Measurements from ENCODE around the gene CHRM2.

Gene CHRM2

GRCh38 chr7:136897676-136898075 lies 29.2 kb downstream of the CHRM2 start:
- DNase-seq: no peak

- no peak for DNase-seq
Observed at GRCh38 chr7:136900005-136900404, 31.6 kb downstream of the CHRM2 start.

GRCh38 chr7:136910771-136911170 lies 42.3 kb downstream of the CHRM2 start:
- DNase-seq: no peak

- DNase-seq: no peak
Observed at GRCh38 chr7:136911344-136911743, 42.9 kb downstream of the CHRM2 start.

GRCh38 chr7:136912339-136912738 lies 43.9 kb downstream of the CHRM2 start:
- no peak for DNase-seq

GRCh38 chr7:136914016-136914415 lies 45.6 kb downstream of the CHRM2 start:
- DNase-seq: no peak

- DNase-seq: no peak
Observed at GRCh38 chr7:136919820-136920219, 51.4 kb downstream of the CHRM2 start.

GRCh38 chr7:136923111-136923667 lies 54.7 kb downstream of the CHRM2 start:
- DNase-seq: no peak

GRCh38 chr7:136925044-136925443 lies 56.6 kb downstream of the CHRM2 start:
- no peak for DNase-seq

- no peak for DNase-seq
Observed at GRCh38 chr7:136925556-136925955, 57.1 kb downstream of the CHRM2 start.

- DNase-seq: no peak
Observed at GRCh38 chr7:136931169-136931867, 62.9 kb downstream of the CHRM2 start.

GRCh38 chr7:136937436-136937835 lies 69.0 kb downstream of the CHRM2 start:
- no peak for DNase-seq

- DNase-seq: no peak
Observed at GRCh38 chr7:136938476-136938875, 70.0 kb downstream of the CHRM2 start.

- no peak for DNase-seq
Observed at GRCh38 chr7:136940122-136940521, 71.7 kb downstream of the CHRM2 start.

GRCh38 chr7:136940917-136941316 lies 72.5 kb downstream of the CHRM2 start:
- DNase-seq: no peak

GRCh38 chr7:136941816-136942215 lies 73.4 kb downstream of the CHRM2 start:
- no peak for DNase-seq

- DNase-seq: no peak
Observed at GRCh38 chr7:136942401-136942800, 73.9 kb downstream of the CHRM2 start.

- DNase-seq: no peak
Observed at GRCh38 chr7:136942994-136943393, 74.5 kb downstream of the CHRM2 start.

GRCh38 chr7:136947347-136947746 lies 78.9 kb downstream of the CHRM2 start:
- no peak for DNase-seq

GRCh38 chr7:136950331-136950730 lies 81.9 kb downstream of the CHRM2 start:
- no peak for DNase-seq

- DNase-seq: no peak
Observed at GRCh38 chr7:136953386-136953785, 84.9 kb downstream of the CHRM2 start.

- no peak for DNase-seq
Observed at GRCh38 chr7:136956232-136956631, 87.8 kb downstream of the CHRM2 start.

- no peak for DNase-seq
Observed at GRCh38 chr7:136956671-136957070, 88.2 kb downstream of the CHRM2 start.

GRCh38 chr7:136957391-136957790 lies 88.9 kb downstream of the CHRM2 start:
- no peak for DNase-seq

GRCh38 chr7:136958016-136958415 lies 89.6 kb downstream of the CHRM2 start:
- no peak for DNase-seq

Data from DMS 273 treated with DMSO at 0.1 percent for 48 hours (cell line).